AG10803 (cell line): ENCODE results near the gene MKNK2.
A peak's percentile ranks its signal among the peaks of the same experiment; 100 is the strongest.
"Not testable (repeated sequence)": the region's sequence is repeated elsewhere in the genome, so short reads cannot be mapped to it uniquely, and the experiment has no call there.

ENCODE experiments used
- DNase-seq: peaks from one replicate; pipeline ENCODE4 v3.0.0; 2010; ENCODE audit warnings: low read depth
- H3K4me3 ChIP-seq: 2 replicates; pipeline ENCODE4 v1.5.1; 2011; ENCODE audit warnings: mild to moderate bottlenecking, low read length, control low read depth
- TF ChIP-seq, protein P1 (sequence below): conservative IDR thresholded peaks from 2 replicates; pipeline ENCODE4 v1.5.1; 2011; ENCODE audit warnings: mild to moderate bottlenecking, low read length, control low read depth, inconsistent platforms

Gene MKNK2

DNA sequence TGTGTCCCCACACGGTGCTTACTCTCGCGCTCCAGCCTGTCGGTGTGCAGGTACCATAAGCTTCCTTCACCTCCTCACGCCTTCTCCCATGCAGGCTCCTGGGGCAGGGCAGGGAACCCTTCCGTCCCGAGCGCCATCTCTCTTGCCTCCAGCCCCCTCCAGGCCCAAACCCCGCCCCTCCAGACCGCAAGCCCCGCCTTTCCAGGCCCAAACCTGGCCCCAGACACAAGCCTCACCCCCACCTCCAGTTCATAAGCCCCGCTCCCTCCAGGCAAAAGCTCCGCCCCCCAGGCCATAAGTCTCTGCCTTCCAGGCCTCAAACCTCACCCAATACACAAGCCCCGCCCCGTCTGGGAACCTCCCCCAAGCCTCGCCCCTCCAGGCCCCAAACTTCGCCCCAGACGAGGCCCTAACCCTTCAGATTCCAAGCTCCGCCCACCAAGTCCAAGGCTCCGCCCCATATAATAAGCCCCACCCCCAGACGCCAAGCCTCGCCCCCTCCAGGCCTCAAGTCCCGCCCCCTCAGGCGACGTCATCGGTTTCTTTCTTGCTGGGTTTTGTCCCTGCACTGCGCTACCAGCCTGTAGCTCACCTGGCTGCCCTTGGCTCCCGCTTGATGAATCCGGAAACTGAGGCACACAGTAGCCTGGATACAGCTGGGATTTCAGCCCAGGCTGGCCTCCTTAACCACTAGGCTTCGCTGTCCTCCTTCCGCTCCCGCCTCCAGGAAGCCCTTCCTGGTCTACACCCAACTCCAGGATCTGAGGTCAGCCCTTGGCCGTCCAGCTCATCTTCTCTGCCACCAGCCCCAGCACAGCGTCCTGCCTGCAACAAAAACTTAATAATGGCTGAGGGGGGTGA is 16.1 kb downstream of the MKNK2 start:
- no peak for DNase-seq
- H3K4me3 ChIP-seq = no peak overlapping the region
- TF ChIP-seq, protein P1, sequence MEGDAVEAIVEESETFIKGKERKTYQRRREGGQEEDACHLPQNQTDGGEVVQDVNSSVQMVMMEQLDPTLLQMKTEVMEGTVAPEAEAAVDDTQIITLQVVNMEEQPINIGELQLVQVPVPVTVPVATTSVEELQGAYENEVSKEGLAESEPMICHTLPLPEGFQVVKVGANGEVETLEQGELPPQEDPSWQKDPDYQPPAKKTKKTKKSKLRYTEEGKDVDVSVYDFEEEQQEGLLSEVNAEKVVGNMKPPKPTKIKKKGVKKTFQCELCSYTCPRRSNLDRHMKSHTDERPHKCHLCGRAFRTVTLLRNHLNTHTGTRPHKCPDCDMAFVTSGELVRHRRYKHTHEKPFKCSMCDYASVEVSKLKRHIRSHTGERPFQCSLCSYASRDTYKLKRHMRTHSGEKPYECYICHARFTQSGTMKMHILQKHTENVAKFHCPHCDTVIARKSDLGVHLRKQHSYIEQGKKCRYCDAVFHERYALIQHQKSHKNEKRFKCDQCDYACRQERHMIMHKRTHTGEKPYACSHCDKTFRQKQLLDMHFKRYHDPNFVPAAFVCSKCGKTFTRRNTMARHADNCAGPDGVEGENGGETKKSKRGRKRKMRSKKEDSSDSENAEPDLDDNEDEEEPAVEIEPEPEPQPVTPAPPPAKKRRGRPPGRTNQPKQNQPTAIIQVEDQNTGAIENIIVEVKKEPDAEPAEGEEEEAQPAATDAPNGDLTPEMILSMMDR = no peak

DNA sequence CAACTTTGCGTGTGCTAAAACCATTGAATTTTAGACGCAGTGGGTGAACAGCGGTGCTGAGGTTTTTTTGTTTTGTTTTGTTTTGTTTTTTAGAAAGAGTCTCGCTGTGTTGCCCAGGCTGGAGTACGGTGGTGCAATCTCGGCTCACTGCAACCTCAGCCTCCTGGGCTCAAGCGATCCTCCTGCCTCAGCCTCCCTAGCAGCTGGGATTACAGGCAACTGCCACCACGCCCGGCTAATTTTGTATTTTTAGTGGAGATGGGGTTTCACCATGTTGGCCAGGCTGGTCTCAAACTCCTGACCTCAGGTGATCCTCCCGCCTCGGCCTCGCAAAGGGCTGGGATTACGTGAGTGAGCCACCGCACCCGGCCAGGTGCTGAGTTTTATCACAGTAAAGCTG is 16.8 kb downstream of the MKNK2 start:
- not testable (repeated sequence) for DNase-seq, H3K4me3 ChIP-seq

DNA sequence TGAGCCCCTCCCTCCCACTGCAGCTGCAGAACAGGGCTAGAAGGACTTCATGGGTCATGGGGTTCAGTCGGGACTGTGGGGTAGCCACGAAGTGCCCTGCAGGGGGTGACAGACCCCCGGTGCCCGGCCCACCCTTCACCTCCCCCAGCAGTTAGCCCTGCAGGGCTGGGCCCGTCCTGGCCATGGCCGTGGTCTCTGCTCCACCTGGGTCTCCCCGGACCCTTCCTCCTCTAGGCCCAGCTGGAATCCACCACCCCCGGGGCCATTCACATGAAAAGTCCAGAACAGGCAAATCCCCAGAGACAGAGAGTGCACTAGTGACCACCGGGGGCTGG is 17.3 kb downstream of the MKNK2 start:
- H3K4me3 ChIP-seq = no peak overlapping the region
- DNase-seq = no peak
- TF ChIP-seq, protein P1 = no peak

DNA sequence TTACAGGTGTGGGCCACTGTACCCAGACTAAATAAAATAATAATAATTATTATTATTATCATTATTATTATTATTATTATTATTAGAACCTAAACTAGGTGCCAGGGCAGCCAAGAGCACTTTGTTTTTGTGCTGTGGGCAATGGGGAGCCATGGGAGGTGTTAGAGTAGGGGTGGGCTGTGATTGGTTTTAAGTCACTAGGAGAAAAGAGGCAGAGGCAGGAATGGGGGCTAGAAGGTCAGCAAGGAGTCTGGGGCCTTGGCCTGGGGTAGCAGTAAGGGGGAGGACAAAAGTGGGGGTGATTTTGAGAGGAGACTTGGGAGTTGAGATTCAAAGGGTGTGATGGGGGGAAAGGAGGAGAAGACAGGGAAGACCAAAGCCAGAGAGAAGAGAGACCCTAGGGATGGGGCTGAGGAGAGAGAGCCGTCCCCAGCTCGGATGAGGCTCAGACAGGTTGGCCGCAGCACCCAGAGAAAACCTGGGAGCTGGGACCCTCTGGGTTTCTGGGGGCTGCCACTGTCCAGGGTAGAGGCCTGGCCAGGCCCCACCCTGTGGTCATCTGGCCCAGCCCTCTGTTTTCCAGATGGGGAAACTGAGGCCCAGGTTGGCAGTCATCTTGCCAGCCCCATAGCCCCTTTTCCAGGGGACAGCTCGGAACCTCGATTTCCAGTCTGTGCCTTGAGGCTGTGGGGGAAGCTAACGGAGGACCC is 17.8 kb downstream of the MKNK2 start:
- no peak for DNase-seq
- H3K4me3 ChIP-seq = no peak overlapping the region
- TF ChIP-seq, protein P1 = no peak

DNA sequence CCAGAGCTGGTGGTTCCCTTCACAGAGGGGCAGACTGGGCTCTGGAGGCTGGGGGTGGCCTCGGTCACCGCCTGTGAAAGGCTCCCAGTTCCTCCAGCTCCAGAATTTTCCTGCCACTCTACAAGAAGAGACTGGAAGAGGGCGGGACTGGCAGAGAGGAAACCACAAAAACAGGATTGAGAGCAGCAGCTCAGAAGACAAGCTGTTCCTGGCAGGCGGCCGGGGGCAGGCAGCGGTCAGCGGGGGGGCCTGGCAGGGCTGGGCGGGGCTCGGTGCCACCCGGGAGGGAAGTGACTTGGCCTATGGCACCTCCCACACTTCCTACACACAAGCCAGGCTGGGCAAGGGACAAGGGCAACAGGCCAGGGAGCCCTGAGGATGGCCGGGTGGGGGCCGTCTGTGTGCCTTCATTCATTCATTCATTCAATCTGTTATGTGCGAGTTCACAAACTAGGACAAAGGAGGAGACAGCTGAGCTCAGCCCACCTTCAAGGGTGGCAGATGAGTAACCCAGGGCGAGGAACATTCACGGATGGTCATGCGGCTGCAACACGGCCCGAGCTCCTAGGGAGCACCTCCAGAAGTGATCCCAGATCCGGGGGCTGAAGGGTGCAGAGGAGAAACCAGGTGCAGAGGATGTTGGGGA is 18.6 kb downstream of the MKNK2 start:
- no peak overlapping the region for H3K4me3 ChIP-seq
- DNase-seq = peak; percentile 89
- TF ChIP-seq, protein P1 = no peak

DNA sequence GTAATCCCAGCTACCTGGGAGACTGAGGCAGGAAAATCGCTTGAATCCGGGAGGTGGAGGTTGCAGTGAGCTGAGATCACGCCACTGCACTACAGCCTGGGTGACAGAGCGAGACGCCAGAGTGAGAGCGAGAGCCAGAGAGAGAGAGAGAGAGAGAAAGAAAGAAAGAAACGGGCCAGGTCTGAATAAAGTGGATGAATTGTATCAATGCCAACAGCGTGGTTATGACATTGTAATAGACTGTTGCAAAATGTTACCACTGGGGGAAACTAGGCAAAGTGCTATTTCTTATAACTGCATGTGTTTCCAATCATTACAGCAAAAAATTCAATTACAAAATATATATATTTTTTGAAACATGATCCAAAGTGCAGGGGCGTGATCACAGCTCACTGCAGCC is 23.7 kb downstream of the MKNK2 start:
- TF ChIP-seq, protein P1 = peak; percentile 18; the same call in 1 of the 2 replicates
- DNase-seq = peak; percentile 94
- no peak overlapping the region for H3K4me3 ChIP-seq

DNA sequence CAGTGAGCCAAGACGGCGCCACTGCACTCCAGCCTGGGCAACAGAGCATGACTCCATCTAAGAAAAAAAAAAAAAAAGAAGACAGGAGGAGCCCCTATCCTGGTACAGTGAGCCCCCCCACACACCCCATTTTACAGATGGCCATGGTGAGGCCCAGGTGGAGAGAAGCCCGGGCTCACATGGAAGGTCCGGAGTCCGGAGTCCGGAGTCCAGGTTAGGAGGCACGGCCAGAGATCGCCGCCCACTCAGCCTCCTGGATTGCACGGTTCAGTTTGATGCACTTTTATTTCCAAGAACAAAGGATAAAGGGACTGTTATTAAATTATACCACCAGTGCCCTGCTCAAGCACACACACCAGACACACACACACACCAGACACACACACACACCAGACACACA is 24.3 kb downstream of the MKNK2 start:
- DNase-seq = no peak
- TF ChIP-seq, protein P1 = no peak

More for the DNA sequence above, 24.3 kb downstream of the MKNK2 start:
- H3K4me3 ChIP-seq = no peak overlapping the region
